Progenitor cell of endocrine pancreas (in vitro differentiated cells): ENCODE measurements around the gene ACSF3. TPM values are rescaled to one million over a fixed set of nuclear protein-coding genes. Genes with fewer than 3 reads are reported as not detected.

Source experiments
- DNase-seq: peaks from one replicate; pipeline ENCODE4 v3.0.0; 2021; ENCODE audit warnings: low spot score; ENCODE audit not compliant: unreplicated experiment
- H3K27ac Mint-ChIP-seq: 2 replicates; pipeline ENCODE4 v1.8.0; 2021; ENCODE audit warnings: mild to moderate bottlenecking, moderate library complexity, mixed read lengths
- H3K27me3 Mint-ChIP-seq: 2 replicates; pipeline ENCODE4 v1.8.0; 2021; ENCODE audit warnings: mixed read lengths
- H3K36me3 Mint-ChIP-seq: 2 replicates; pipeline ENCODE4 v1.8.0; 2022; ENCODE audit warnings: mixed read lengths; ENCODE audit not compliant: insufficient read depth
- H3K4me1 Mint-ChIP-seq: 2 replicates; pipeline ENCODE4 v1.8.0; 2021; ENCODE audit warnings: low read depth, mixed read lengths
- H3K4me3 Mint-ChIP-seq: 2 replicates; pipeline ENCODE4 v1.8.0; 2021; ENCODE audit warnings: low read depth, mild to moderate bottlenecking, moderate library complexity, mixed read lengths
- H3K9me3 Mint-ChIP-seq: 2 replicates; pipeline ENCODE4 v1.8.0; 2021; ENCODE audit warnings: low read depth, mixed read lengths
- CTCF ChIP-seq: fragments of 200-600 bp; sonication (generic); IDR thresholded peaks from one replicate; pipeline ENCODE4 v1.5.0; 2021; ENCODE audit warnings: antibody characterized with exemption, mild to moderate bottlenecking; ENCODE audit not compliant: unreplicated experiment
- total RNA-seq: library from RNA; stranded (reverse); gene quantifications from 2 replicates; pipeline ENCODE4 v1.2.1, GENCODE V29; 2021

ACSF3 gene
- total RNA-seq, 1 donor from 2014 or later = 31.3 TPM

- H3K4me1 Mint-ChIP-seq = no peaks in the 10 kb centered on the region
- DNase-seq = no peak
- H3K9me3 Mint-ChIP-seq = peaks cover 9% of the 10 kb centered on the region
- TF ChIP-seq CTCF = no peak
- H3K4me3 Mint-ChIP-seq = no peak overlapping the region
- H3K27me3 Mint-ChIP-seq = no peaks in the 10 kb centered on the region
- peaks cover 24% of the 10 kb centered on the region for H3K36me3 Mint-ChIP-seq
- no peak overlapping the region for H3K27ac Mint-ChIP-seq
Measured at GRCh38 chr16:89134269-89134668, 40.6 kb downstream of the ACSF3 start.

GRCh38 chr16:89135166-89135565, 41.5 kb downstream of the ACSF3 start:
- no peak overlapping the region for H3K27ac Mint-ChIP-seq
- H3K36me3 Mint-ChIP-seq = peaks cover 17% of the 10 kb centered on the region
- DNase-seq = no peak
- no peaks in the 10 kb centered on the region for H3K27me3 Mint-ChIP-seq
- H3K9me3 Mint-ChIP-seq = peaks cover 4% of the 10 kb centered on the region
- no peaks in the 10 kb centered on the region for H3K4me1 Mint-ChIP-seq
- no peak for TF ChIP-seq CTCF
- H3K4me3 Mint-ChIP-seq = no peak overlapping the region

GRCh38 chr16:89135971-89136765, 42.5 kb downstream of the ACSF3 start:
- TF ChIP-seq CTCF = no peak
- Mint-ChIP-seq H3K9me3 (no peaks in the 10 kb centered on the region), H3K27me3 (no peaks in the 10 kb centered on the region), H3K4me1 (no peaks in the 10 kb centered on the region), H3K27ac (no peak overlapping the region), H3K36me3 (peaks cover 12% of the 10 kb centered on the region), H3K4me3 (no peak overlapping the region)
- DNase-seq = no peak

GRCh38 chr16:89136931-89137330, 43.3 kb downstream of the ACSF3 start:
- TF ChIP-seq CTCF = no peak
- Mint-ChIP-seq H3K36me3 (peaks cover 8% of the 10 kb centered on the region), H3K27me3 (no peaks in the 10 kb centered on the region), H3K9me3 (no peaks in the 10 kb centered on the region), H3K4me3 (no peak overlapping the region), H3K4me1 (no peaks in the 10 kb centered on the region), H3K27ac (no peak overlapping the region)
- no peak for DNase-seq

GRCh38 chr16:89137666-89138512, 44.2 kb downstream of the ACSF3 start:
- DNase-seq = no peak
- TF ChIP-seq CTCF = no peak
- Mint-ChIP-seq H3K27ac (no peak overlapping the region), H3K4me3 (no peak overlapping the region), H3K4me1 (no peaks in the 10 kb centered on the region), H3K36me3 (peaks cover 8% of the 10 kb centered on the region), H3K27me3 (no peaks in the 10 kb centered on the region), H3K9me3 (no peaks in the 10 kb centered on the region)
